ENCODE measurements around the gene TEX11. TPM values are rescaled to one million over a fixed set of nuclear protein-coding genes. Genes with fewer than 3 reads are reported as not detected.

TEX11 gene
- total RNA-seq, 1 experiment from 2014 or later, result not detected

GRCh38 chrX:70636218-70636617 is 272.3 kb downstream of the TEX11 start:
- Histone ChIP-seq H3K27ac (ENCODE audit: low read depth, low read length, poor library complexity, severe bottlenecking) (no peak overlapping the region), H3K4me1 (ENCODE audit: insufficient read depth, low read length, poor library complexity, severe bottlenecking) (no peaks in the 10 kb centered on the region), H3K27me3 (replicated peaks; ENCODE audit: insufficient read depth, low read depth, low read length, poor library complexity) (no peaks in the 10 kb centered on the region), H3K4me3 (ENCODE audit: low read depth, low read length, poor library complexity, severe bottlenecking) (no peak overlapping the region), H3K9me3 (ENCODE audit: low read depth, low read length, poor library complexity, severe bottlenecking) (no peaks in the 10 kb centered on the region), H3K36me3 (ENCODE audit: insufficient read depth, low read length, poor library complexity, severe bottlenecking) (no peaks in the 10 kb centered on the region)
- BruUV-seq (replicated peaks), result no TSS peak
- POLR2A ChIA-PET (ENCODE audit: low non-redundant PET), result no interaction called here
- TF ChIP-seq CTCF (conservative IDR thresholded peaks at IDR 0.05; ENCODE audit: low read depth, low read length), result no peak
- no peak for TF ChIP-seq EZH2 (IDR thresholded peaks at IDR 0.05; ENCODE audit: borderline replicate concordance, low read depth, low read length, poor library complexity, severe bottlenecking)
- DNase-seq (ENCODE audit: low spot score), result no peak
- CTCF ChIA-PET, result no interaction called here
- intact Hi-C loops (cut with micrococcal nuclease; ENCODE audit: unreplicated experiment), result no loop called here

DNA sequence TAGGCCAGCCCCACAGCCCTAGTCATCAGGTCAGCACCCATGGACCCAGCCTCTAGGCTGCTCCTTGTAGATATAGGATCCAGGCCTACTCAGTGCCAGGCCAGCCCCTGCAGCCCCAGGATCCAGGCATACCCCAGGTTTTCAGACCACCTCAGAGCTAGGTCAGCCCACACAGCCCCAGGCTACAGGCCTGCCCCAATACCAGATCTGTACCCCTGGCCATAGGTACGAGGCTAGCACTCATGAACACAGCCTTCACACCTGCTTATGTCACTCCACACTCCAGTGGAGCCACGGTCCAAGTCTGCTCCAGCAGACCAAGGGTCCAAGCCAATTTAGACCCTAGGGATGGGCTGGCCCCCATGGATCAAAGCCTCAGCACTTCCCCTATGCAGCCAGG is 272.8 kb downstream of the TEX11 start:
- no peaks in the 10 kb centered on the region for H3K27me3 ChIP-seq (replicated peaks; ENCODE audit: insufficient read depth, low read depth, low read length, poor library complexity)
- ChIA-PET POLR2A (ENCODE audit: low non-redundant PET) (no interaction called here), CTCF (no interaction called here)
- no peak for TF ChIP-seq EZH2 (IDR thresholded peaks at IDR 0.05; ENCODE audit: borderline replicate concordance, low read depth, low read length, poor library complexity, severe bottlenecking)
- TF ChIP-seq CTCF (conservative IDR thresholded peaks at IDR 0.05; ENCODE audit: low read depth, low read length), result no peak
- BruUV-seq (replicated peaks), result no TSS peak
- no peak for DNase-seq (ENCODE audit: low spot score)
- no peaks in the 10 kb centered on the region for H3K4me1 ChIP-seq (ENCODE audit: insufficient read depth, low read length, poor library complexity, severe bottlenecking)
- H3K36me3 ChIP-seq (ENCODE audit: insufficient read depth, low read length, poor library complexity, severe bottlenecking), result no peaks in the 10 kb centered on the region
- intact Hi-C loops (cut with micrococcal nuclease; ENCODE audit: unreplicated experiment), result no loop called here
- no peak overlapping the region for H3K27ac ChIP-seq (ENCODE audit: low read depth, low read length, poor library complexity, severe bottlenecking)
- H3K9me3 ChIP-seq (ENCODE audit: low read depth, low read length, poor library complexity, severe bottlenecking), result no peaks in the 10 kb centered on the region
- H3K4me3 ChIP-seq (ENCODE audit: low read depth, low read length, poor library complexity, severe bottlenecking), result no peak overlapping the region

GRCh38 chrX:70635227-70635626 is 273.3 kb downstream of the TEX11 start:
- no peak for DNase-seq (ENCODE audit: low spot score)
- no peak overlapping the region for H3K27ac ChIP-seq (ENCODE audit: low read depth, low read length, poor library complexity, severe bottlenecking)
- CTCF ChIA-PET, result no interaction called here
- no TSS peak for BruUV-seq (replicated peaks)
- H3K27me3 ChIP-seq (replicated peaks; ENCODE audit: insufficient read depth, low read depth, low read length, poor library complexity), result no peaks in the 10 kb centered on the region
- intact Hi-C loops (cut with micrococcal nuclease; ENCODE audit: unreplicated experiment), result no loop called here
- H3K4me3 ChIP-seq (ENCODE audit: low read depth, low read length, poor library complexity, severe bottlenecking), result no peak overlapping the region
- H3K36me3 ChIP-seq (ENCODE audit: insufficient read depth, low read length, poor library complexity, severe bottlenecking), result no peaks in the 10 kb centered on the region
- no peaks in the 10 kb centered on the region for H3K4me1 ChIP-seq (ENCODE audit: insufficient read depth, low read length, poor library complexity, severe bottlenecking)
- H3K9me3 ChIP-seq (ENCODE audit: low read depth, low read length, poor library complexity, severe bottlenecking), result no peaks in the 10 kb centered on the region
- TF ChIP-seq CTCF (conservative IDR thresholded peaks at IDR 0.05; ENCODE audit: low read depth, low read length) (no peak), EZH2 (IDR thresholded peaks at IDR 0.05; ENCODE audit: borderline replicate concordance, low read depth, low read length, poor library complexity, severe bottlenecking) (no peak)
- POLR2A ChIA-PET (ENCODE audit: low non-redundant PET), result no interaction called here
